ENCODE data around the gene FAM168B.
"Not testable (repeated sequence)": the region's sequence is repeated elsewhere in the genome, so short reads cannot be mapped to it uniquely, and the experiment has no call there.

FAM168B gene

DNA sequence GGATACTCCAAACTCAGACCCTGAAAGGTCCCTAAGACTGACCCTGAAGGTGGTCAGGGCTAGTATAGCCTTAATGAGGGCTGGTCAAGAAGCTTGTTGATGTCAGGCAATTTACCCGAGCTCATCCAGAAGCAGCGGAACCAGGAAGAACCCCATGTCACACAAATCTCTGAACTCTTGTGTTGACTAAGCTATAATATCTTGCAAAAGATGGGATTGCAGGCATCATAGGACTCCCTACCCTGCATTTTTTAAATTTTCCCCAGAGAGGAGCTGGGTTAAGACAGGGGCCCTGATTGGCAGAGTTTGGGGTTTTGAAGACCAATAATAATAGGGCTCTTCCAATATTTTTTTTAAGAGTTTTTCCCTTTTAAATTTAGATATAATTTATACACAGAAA lies 9.9 kb upstream of the FAM168B start:
- no peak overlapping the region for H3K4me3 ChIP-seq (ENCODE audit: low read depth, low read length)

DNA sequence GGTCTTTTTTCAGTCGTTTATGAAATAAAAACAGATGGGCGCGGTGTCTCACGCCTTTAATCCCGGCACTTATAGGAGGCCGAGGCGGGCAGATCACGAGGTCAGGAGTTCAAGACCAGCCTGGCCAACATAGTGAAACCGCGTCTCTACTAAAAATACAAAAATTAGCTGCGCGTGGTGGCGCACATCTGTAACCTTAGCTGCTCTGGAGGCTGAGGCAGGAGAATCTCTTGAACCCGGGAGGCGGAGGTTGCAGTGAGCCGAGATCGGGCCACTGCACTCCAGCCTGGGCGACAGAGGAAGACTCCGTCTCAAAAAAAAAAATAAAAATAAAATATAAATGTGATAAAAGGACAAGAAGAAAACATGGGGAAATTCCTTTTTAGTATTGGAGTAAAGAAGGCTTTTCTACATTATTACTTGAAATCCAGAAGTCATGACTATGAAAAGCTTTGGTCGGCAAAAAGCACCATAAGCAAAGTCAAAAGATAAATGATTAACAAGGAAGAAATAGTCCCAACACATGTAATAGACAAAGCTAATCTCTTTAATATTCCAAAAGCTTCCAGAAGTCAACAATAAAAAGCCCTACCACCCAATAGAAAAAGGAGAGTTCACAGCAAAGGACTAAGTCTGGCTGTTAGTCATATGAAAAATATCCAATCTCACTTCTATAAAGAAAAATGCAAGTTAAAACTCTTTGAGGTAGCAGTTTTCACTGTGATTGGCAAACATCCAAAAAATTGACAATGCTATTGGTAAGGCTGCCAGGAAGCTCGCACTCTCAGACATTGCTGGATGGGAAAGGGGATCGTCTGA lies 1.4 kb upstream of the FAM168B start:
- H3K4me3 ChIP-seq (ENCODE audit: low read depth, low read length), result no peak overlapping the region

DNA sequence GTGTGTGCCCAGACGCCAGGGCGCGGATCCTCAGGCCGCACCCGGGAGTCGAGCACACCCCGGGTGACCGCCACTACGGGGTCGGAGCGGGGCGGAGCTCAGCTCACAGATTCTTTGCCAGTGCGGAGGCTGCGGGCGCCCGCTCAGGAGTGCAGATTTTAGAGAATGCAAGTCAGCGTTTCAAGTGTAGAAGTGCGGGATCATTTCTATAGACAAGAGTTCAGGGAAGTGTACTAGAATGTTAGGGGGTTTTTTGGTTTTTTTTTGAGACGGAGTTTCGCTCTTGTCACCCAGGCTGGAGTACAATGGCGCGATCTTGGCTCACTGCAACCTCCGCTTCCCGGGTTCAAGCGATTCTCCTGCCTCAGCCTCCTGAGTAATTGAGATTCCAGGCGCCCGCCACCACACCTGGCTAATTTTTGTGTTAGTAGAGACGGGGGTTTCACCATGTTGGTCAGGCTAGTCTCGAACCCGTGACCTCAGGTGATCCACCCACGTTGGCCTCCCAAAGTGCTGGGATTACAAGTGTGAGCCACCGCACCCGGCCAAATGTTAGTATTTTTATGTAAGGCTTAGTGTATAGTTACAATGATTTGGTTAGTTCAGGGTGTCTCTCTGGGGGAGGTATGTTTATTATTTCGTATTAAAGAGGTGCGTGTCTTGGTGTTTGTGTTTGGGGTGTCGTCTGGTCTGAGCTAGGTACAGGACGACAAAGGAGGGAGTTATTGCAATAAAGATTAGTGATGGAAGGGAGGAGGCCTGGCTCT lies 619 bp upstream of the FAM168B start:
- peak overlapping the region; percentile 90 for H3K4me3 ChIP-seq (ENCODE audit: low read depth, low read length)

DNA sequence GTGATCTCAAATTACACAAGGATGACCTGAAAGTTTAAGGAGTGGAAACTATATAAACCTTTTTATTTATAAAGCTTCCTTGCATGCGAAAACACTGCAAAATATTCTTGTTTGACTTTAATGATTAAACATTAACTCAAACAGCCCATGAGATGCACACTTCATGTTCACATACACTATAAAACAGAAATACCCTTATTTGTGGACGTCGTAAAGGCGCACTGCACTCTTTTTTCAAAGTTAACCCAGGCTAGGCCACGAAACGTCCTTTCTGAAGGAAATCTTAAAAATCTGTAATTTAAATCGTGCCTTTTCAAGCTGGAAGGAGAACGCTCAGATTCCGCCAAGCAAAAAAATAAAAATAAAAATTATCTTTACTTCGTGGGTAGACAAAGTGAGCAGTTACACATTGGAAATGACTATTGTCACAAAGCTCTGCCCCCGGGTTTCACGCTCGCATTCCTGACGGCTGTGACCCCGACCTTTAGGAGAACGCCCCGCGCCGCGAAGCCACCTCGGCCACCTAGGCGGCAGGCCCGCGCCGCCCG lies 728 bp downstream of the FAM168B start:
- peak overlapping the region; percentile 90 for H3K4me3 ChIP-seq (ENCODE audit: low read depth, low read length)

DNA sequence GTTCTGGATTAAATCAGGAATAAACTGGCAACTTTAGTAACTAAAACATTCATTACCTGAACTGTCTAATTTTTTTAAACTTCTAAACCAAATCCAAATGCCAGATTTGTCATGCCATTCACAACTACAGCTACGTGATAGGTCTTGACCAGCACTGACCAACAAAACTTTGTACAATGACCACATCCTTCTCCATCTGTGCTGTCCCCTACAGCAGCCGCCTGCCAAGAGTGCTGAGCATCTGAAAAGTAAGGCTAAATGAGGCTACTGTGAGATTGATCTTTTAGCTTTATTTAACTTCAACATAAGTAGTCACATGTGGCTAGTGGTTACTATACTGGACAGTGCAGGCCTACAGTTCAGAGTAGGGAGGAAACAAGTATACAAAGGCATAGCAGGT lies 7.6 kb downstream of the FAM168B start:
- no peak overlapping the region for H3K4me3 ChIP-seq (ENCODE audit: low read depth, low read length)

DNA sequence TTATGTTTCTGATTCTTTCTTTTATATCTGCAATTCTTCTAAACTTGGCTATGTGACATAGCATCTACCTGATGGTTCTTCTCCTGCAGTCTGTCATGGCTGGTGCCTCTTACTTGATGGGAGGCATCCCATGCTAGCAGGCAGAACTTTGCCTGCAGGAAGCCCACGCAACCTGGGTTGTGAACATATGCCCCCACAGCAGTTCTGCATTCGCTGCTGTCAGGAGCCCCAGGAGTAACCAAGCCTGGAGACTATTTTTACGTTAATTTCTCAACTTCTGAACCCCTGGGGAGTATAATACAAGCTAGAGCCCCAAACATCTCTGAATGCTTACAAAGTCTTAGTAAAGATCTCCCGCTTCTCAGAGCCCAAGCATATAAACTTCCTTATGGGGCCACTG lies 12.1 kb downstream of the FAM168B start:
- no peak overlapping the region for H3K4me3 ChIP-seq (ENCODE audit: low read depth, low read length)

GRCh38 chr2:131079931-131080330 lies 13.3 kb downstream of the FAM168B start:
- H3K4me3 ChIP-seq (ENCODE audit: low read depth, low read length), result not testable (repeated sequence)

- no peak overlapping the region for H3K4me3 ChIP-seq (ENCODE audit: low read depth, low read length)
Observed at GRCh38 chr2:131077966-131078365, 15.3 kb downstream of the FAM168B start.

DNA sequence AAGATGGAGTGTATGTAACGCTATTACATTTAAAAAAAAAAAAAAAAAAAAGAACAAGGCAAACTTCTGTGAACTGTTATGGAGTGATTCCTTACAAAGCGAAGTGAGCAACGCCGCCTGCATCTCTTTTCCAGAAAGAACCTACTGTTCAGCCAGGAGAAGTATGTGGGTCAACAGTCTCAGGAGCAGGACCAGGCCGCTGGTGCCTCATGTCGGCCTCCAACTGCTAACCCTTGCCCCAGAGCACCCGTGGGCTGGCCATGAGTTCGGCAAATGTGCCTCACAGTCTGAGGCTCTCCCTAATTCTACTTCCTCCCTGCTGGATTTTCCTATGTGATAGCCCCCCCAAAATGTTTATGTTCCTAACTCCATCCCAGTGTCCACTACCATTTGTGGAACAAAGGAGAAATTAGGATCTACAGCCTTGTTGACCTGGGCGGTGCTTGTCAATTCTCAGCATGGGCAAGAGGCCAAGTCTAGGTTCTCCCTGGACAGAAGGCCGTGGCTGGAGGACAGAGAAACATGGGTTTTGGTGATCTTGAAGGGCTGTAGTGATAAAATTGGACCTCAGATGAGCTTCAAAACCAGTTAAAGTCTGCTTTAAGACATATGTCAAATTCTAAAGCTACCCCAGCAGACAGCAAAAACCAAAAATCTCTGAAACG lies 15.9 kb downstream of the FAM168B start:
- H3K4me3 ChIP-seq (ENCODE audit: low read depth, low read length), result no peak overlapping the region

- H3K4me3 ChIP-seq (ENCODE audit: low read depth, low read length), result no peak overlapping the region
Observed at GRCh38 chr2:131076707-131077106, 16.6 kb downstream of the FAM168B start.

DNA sequence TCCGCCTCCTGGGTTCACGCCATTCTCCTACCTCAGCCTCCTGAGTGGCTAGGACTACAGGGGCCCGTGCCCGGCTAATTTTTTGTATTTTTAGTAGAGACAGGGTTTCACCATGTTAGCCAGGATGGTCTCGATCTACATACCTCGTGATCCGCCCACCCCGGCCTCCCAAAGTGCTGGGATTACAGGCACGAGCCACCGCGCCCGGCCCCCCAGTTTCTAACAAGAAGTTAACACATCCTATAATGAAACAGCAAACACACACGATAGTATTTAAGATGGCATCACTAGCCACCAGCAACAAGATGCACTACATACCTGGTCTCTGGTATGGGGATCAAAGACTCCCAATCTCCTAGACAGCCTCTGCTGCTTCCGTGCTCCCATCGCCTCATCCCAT lies 17.7 kb downstream of the FAM168B start:
- H3K4me3 ChIP-seq (ENCODE audit: low read depth, low read length), result not testable (repeated sequence)

DNA sequence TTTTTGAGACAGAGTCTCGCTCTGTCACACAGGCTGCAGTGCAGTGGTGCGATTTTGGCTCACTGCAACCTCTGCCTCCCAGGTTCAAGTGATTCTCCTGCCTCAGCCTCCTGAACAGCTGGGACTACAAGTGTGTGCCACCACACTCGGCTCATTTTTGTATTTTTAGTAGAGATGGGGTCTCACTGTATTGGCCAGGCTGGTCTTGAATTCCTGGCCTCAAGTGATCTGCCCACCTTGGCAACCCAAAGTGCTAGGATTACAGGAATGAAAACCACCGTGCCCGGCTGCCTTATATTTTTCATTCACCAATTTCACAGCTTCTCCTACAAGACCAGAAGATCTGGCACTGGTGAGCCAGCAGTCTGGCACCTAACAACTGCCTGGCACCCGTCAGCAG lies 25.1 kb downstream of the FAM168B start:
- H3K4me3 ChIP-seq (ENCODE audit: low read depth, low read length), result not testable (repeated sequence)

- no peak overlapping the region for H3K4me3 ChIP-seq (ENCODE audit: low read depth, low read length)
Observed at GRCh38 chr2:131067465-131068125, 25.7 kb downstream of the FAM168B start.

DNA sequence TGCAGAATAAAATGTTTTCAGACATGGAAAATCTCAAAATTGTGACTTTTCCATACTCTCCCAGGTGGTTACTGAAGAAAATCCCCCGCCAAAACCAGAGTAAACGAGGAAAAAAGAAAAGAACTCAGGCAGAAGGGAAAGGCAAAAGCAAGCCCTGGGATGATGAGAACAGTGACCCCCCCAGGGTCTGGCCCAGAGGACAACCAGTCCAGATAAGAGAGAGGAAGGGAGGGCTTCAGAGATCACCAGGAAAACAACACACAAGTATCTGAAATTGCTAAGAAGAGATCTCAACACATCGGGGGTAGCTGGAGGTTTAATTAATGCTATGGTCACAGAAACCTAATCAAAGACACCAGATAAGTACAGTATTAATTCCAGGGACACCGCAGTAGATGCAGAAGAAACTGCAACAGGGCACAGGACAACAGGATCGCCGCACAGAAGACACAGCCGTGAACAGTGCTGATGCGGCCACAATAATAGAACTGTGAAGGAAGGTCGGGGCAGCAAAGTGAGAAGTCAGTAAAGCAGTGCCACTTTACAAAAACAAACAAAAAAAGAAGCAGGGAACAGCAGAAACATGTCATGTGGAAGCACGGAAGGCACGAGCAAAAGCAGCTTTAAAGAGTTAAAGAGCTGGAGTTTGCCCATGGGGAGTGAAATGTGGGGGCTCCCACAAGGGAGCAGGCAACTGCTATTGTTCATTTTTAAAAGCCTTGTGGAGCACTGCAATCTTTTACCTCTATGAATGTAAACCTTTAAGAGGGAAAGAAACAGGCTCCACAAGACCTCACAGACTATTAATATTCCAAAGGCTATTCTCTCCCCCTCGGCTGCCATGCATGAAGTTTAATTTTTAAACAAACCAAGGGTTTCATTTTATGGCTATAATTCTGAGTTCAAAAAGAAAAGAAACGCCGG lies 28.4 kb downstream of the FAM168B start:
- H3K4me3 ChIP-seq (ENCODE audit: low read depth, low read length), result no peak overlapping the region

GRCh38 chr2:131063501-131064283 lies 29.6 kb downstream of the FAM168B start:
- H3K4me3 ChIP-seq (ENCODE audit: low read depth, low read length), result no peak overlapping the region

DNA sequence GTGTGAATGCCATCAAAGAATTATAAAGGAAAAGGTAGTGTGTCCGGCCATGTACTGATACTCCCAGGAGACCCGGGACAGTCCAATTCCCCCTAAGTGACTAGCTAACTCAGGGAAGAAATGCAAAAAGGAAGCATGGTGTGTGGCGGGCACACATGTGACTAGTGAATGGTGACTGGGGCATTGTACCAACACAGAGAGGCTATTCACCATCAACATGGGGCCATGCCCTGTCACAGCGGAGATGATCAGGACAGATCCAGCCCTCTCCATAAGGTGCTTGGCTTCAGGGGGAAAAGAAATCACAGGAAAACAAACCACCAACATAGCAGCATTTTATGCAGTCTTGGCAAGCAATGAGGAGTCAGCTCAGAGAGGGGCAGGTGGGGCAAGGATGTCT lies 34.3 kb downstream of the FAM168B start:
- H3K4me3 ChIP-seq (ENCODE audit: low read depth, low read length), result no peak overlapping the region

DNA sequence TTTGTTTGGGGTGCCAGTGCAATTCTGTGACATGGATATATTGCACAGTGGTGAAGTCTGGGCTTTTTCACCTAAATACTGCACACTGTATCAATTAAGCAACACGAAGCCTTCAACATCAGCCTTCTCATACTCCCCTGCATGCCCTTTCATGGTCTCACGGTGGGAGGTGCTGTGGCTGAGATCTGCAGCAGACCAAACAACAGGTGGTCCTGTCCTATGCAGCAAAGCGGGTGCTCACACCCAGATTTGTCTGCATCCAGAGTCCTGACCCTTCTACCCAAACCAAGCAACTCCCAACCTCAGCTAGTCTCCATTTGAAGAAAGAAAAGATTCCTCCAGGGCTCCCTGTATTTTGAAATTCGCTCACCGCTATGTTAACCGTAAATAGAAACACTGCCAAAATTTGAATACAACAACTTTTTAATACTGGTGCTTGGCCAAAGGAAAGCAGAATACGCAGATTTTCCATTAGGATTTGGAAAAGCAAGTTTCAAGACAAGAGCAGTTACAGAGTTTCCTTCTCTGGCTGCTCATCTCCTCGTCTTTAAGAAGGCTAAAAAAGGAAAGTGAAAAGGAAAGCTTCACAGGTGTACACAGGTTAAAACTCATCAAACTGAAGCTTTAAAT lies 34.9 kb downstream of the FAM168B start:
- H3K4me3 ChIP-seq (ENCODE audit: low read depth, low read length), result no peak overlapping the region

DNA sequence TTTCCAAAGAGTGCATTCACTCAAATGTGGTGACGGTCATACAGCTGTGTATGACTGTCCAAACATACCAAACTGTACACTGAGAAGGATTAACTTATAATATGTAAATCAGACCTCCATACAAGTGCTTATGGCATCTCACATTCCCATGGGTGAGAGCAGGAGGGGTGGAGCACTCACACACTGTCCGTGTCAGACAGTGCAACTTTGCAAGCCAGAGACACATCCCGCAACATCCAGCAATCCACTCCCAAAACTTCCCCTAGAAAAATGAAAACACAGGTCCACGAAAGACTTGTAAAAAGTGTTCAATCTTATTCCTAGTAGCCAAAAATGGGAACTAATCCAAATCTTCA lies 36.4 kb downstream of the FAM168B start:
- no peak overlapping the region for H3K4me3 ChIP-seq (ENCODE audit: low read depth, low read length)

Measured in iPS-11a (cell line).